Measurements from ENCODE around the gene TNFSF15.

GRCh38 chr9:114855488-114855887, 49.6 kb upstream of the TNFSF15 start:
- TF ChIP-seq POLR2A (IDR thresholded peaks at IDR 0.05; ENCODE audit: low read depth) (no peak), CTCF (IDR thresholded peaks at IDR 0.05) (no peak), EP300 (IDR thresholded peaks at IDR 0.05) (no peak)
